HG02678 (cell line): ENCODE results near the gene TAF13.

Experiments used
- ATAC-seq: cut with Tn5 transposase; IDR thresholded peaks from one replicate; pipeline ENCODE4 v1.9.1; 2021; ENCODE audit warnings: mild to moderate bottlenecking, moderate library complexity; ENCODE audit not compliant: unreplicated experiment

Gene TAF13

GRCh38 chr1:109075531-109076490, at the start of gene TAF13:
Gene TAF13, minus strand, starts transcription at chr1:109076003. Its CDS starts 56 bp downstream, at chr1:109075947.
- peak; percentile 100 for ATAC-seq

- no peak for ATAC-seq
Observed at GRCh38 chr1:109120356-109120755, 44.6 kb upstream of the TAF13 start.

GRCh38 chr1:109118089-109118488, 42.3 kb upstream of the TAF13 start:
- ATAC-seq = no peak

GRCh38 chr1:109116286-109116685, 40.5 kb upstream of the TAF13 start:
- ATAC-seq = no peak

- no peak for ATAC-seq
Observed at GRCh38 chr1:109115685-109116084, 39.9 kb upstream of the TAF13 start.

GRCh38 chr1:109114342-109114674, 38.5 kb upstream of the TAF13 start:
- ATAC-seq = no peak

- peak; percentile 56 for ATAC-seq
Observed at GRCh38 chr1:109113590-109114341, 38.0 kb upstream of the TAF13 start, which contains the start of gene ELAPOR1. Gene ELAPOR1, plus strand, starts transcription at chr1:109114115. Its CDS starts 69 bp downstream, at chr1:109114184.

- peak; percentile 65 for ATAC-seq
Observed at GRCh38 chr1:109112652-109113285, 37.0 kb upstream of the TAF13 start.

GRCh38 chr1:109112056-109112651, 36.4 kb upstream of the TAF13 start:
- ATAC-seq = peak; percentile 34

GRCh38 chr1:109111386-109112055, 35.7 kb upstream of the TAF13 start:
- no peak for ATAC-seq

- ATAC-seq = no peak
Observed at GRCh38 chr1:109109906-109110305, 34.1 kb upstream of the TAF13 start.

- ATAC-seq = no peak
Observed at GRCh38 chr1:109107785-109108184, 32.0 kb upstream of the TAF13 start.

GRCh38 chr1:109105881-109106280, 30.1 kb upstream of the TAF13 start:
- no peak for ATAC-seq

- ATAC-seq = no peak
Observed at GRCh38 chr1:109104364-109105151, 28.8 kb upstream of the TAF13 start.

- ATAC-seq = peak; percentile 91
Observed at GRCh38 chr1:109099938-109100773, 24.4 kb upstream of the TAF13 start.

- no peak for ATAC-seq
Observed at GRCh38 chr1:109096120-109096519, 20.3 kb upstream of the TAF13 start.

GRCh38 chr1:109095631-109096030, 19.8 kb upstream of the TAF13 start:
- no peak for ATAC-seq

- no peak for ATAC-seq
Observed at GRCh38 chr1:109094871-109095270, 19.1 kb upstream of the TAF13 start.

GRCh38 chr1:109094377-109094803, 18.6 kb upstream of the TAF13 start:
- ATAC-seq = no peak
